ENCODE measurements around the gene KIAA0040.

KIAA0040 gene

GRCh38 chr1:175200678-175201521, 8.3 kb upstream of the KIAA0040 start:
- DNase-seq, result no peak

- no peak for DNase-seq
These were observed 5.8 kb upstream of the KIAA0040 start for GRCh38 chr1:175198332-175198731.

- DNase-seq, result no peak
These were observed 5.0 kb upstream of the KIAA0040 start for GRCh38 chr1:175197531-175197930.

GRCh38 chr1:175195798-175196197, 3.2 kb upstream of the KIAA0040 start:
- DNase-seq, result no peak

GRCh38 chr1:175195281-175195680, 2.7 kb upstream of the KIAA0040 start:
- DNase-seq, result no peak

GRCh38 chr1:175193527-175193910, 943 bp upstream of the KIAA0040 start:
- DNase-seq, result no peak

- DNase-seq, result no peak
These were observed 406 bp downstream of the KIAA0040 start for GRCh38 chr1:175192111-175192629.

- DNase-seq, result no peak
These were observed 917 bp downstream of the KIAA0040 start for GRCh38 chr1:175191659-175192058.

GRCh38 chr1:175188936-175189335, 3.6 kb downstream of the KIAA0040 start:
- DNase-seq, result no peak

- no peak for DNase-seq
These were observed 6.0 kb downstream of the KIAA0040 start for GRCh38 chr1:175186433-175187160.

GRCh38 chr1:175185903-175186302, 6.7 kb downstream of the KIAA0040 start:
- DNase-seq, result no peak

- no peak for DNase-seq
These were observed 9.0 kb downstream of the KIAA0040 start for GRCh38 chr1:175183586-175183985.

- DNase-seq, result no peak
These were observed 10.3 kb downstream of the KIAA0040 start for GRCh38 chr1:175182201-175182746.

- no peak for DNase-seq
These were observed 12.6 kb downstream of the KIAA0040 start for GRCh38 chr1:175179837-175180590.

- no peak for DNase-seq
These were observed 14.1 kb downstream of the KIAA0040 start for GRCh38 chr1:175178456-175178855.

GRCh38 chr1:175178056-175178455, 14.5 kb downstream of the KIAA0040 start:
- DNase-seq, result no peak

- no peak for DNase-seq
These were observed 16.3 kb downstream of the KIAA0040 start for GRCh38 chr1:175176246-175176645.

- DNase-seq, result no peak
These were observed 18.1 kb downstream of the KIAA0040 start for GRCh38 chr1:175174309-175175102.

- no peak for DNase-seq
These were observed 19.0 kb downstream of the KIAA0040 start for GRCh38 chr1:175173531-175173930.

- no peak for DNase-seq
These were observed 20.1 kb downstream of the KIAA0040 start for GRCh38 chr1:175172503-175172902.

GRCh38 chr1:175171036-175171913, 21.3 kb downstream of the KIAA0040 start:
- DNase-seq, result no peak

All from 8988T (cell line).